Fibroblast of pulmonary artery (primary cell): ENCODE data around the gene AP5B1.

Source experiments
- DNase-seq: peaks from one replicate; pipeline ENCODE4 v3.0.0-alpha.2; 2010; ENCODE audit warnings: low read depth
- H3K4me3 ChIP-seq: replicated peaks from 2 replicates; pipeline ENCODE4 v1.5.1; 2011; ENCODE audit warnings: low read depth, mild to moderate bottlenecking, control low read depth, low read length, moderate library complexity
- TF ChIP-seq, protein P1 (sequence below): IDR thresholded peaks from 2 replicates; pipeline ENCODE4 v1.5.1; 2011; ENCODE audit warnings: mild to moderate bottlenecking, control low read depth, low read length, inconsistent platforms; ENCODE audit errors: missing control alignments

Gene AP5B1

DNA sequence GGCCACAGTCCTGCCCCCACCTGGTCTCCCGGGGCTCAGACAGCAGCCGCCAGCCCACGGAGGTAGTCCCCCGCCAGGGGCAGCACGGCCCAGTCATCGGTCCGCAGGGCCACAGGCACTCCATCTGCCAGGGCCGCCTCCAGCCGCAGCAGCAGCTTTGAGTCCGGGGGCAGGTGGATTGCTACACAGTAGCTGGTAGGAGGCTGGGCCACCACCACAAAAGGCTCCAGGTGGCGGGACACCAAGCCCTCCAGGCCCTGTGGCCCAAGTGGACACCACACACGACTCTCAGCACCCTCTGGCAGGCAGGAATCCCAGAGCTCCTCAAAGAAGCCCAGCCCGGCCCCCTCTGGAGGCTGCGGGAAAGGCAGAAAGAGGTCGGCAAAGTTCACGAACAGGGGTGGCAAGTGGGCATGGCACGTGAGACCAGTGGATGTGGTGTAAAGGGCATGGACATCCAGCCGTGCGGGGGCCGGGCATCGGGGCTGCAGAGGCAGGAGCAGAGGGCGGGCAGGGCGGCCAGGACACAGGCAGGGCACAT lies 2.9 kb downstream of the AP5B1 start:
- TF ChIP-seq, protein P1, sequence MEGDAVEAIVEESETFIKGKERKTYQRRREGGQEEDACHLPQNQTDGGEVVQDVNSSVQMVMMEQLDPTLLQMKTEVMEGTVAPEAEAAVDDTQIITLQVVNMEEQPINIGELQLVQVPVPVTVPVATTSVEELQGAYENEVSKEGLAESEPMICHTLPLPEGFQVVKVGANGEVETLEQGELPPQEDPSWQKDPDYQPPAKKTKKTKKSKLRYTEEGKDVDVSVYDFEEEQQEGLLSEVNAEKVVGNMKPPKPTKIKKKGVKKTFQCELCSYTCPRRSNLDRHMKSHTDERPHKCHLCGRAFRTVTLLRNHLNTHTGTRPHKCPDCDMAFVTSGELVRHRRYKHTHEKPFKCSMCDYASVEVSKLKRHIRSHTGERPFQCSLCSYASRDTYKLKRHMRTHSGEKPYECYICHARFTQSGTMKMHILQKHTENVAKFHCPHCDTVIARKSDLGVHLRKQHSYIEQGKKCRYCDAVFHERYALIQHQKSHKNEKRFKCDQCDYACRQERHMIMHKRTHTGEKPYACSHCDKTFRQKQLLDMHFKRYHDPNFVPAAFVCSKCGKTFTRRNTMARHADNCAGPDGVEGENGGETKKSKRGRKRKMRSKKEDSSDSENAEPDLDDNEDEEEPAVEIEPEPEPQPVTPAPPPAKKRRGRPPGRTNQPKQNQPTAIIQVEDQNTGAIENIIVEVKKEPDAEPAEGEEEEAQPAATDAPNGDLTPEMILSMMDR, result no peak
- DNase-seq, result no peak
- no peak overlapping the region for H3K4me3 ChIP-seq

DNA sequence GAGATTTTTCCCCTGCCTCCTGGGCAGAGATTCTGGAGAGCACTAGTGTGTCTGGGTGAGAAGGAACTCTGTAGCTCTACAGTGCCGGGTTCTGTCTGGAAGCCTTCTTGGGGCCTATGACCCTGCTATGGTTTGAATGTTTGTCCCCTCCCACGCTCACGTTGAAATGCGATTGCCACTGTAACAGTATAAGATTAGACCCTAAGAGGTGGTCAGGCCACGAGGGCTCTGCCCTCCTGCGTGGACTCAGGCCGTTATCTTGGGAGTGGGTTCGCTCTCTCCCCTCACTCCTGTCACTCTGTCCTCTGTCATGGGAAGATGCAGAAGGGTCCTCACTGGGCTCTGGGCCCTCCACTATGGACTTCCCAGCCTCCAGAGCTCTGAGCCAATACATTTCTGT lies 3.5 kb downstream of the AP5B1 start:
- no peak for DNase-seq
- no peak overlapping the region for H3K4me3 ChIP-seq
- TF ChIP-seq, protein P1, result no peak

DNA sequence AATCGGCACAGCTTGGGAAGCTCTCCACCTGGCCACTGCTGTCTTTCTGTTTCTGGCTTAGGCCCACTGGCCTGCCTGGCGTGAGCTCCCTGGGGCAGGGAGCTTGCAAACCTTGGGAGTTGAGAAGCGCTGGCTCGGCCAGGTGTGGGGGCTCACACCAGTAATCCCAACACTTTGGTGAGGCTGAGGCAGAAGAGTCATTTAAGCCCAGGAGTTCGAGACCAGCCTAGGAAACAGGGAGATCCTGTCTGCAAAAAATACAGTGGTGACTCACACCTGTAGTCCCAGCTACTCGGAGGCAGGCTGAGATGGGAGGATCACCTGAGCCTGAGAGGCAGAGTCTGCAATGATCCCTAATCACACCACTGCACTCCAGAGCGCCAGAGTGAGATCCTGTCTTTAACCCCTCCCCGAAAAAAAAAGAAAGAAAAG lies 4.0 kb downstream of the AP5B1 start:
- no peak for DNase-seq
- no peak overlapping the region for H3K4me3 ChIP-seq
- TF ChIP-seq, protein P1, result no peak

DNA sequence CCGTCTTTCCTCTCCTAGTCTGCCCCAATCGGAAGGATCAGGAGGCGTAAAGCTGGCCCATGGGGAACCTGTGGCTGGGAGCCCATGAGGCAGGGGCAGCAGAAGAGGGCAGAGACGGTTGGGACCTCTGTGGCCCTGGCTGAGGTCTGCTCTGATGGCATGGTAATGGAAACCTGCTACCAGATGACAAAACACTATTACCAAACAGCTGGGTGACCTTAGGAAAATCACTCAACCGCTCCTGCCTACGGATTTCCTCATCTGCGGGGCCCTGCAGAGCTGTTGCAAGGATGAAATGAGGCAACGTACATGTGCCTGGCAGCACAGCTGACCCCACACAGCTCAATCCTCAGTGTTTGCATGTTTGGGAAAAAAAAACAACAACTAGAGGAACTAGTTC lies 4.6 kb downstream of the AP5B1 start:
- no peak overlapping the region for H3K4me3 ChIP-seq
- DNase-seq, result peak; percentile 40
- TF ChIP-seq, protein P1, result no peak

DNA sequence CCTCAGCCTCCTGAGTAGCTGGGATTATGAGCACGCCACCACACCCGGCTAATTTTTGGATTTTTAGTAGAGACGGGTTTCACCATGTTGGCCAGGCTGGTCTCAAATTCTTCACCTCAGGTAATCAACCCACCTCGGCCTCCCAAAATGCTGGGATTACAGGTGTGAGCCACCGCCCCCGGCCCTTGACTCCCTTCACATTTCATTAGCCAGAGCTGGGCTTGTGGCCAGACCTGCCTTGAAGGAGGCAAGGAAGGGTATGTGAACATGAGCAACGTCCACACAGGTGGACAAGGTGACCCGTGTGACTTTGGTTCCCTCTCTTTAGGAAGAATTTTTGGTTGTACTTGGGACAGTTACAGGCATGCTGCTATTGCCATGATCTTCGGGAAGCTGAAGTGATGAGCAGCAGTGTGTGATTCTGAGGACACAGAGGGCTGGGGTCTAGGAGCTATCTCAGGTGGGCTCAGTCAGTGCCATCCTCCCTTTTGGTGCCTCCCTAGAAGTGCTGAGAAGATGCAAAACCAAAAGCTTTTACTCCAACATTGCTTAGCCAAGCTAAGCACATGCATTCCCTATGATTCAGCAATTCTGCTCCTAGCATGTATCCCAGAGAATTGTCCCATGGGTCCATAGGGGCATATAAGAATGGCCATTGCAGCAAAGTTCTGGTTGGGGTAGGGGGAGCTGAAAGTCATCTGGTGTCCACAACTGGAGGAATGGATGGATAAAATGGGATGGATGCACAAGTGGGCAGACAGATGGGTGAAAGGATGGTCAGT lies 6.1 kb downstream of the AP5B1 start:
- TF ChIP-seq, protein P1, result no peak
- no peak overlapping the region for H3K4me3 ChIP-seq
- DNase-seq, result no peak

DNA sequence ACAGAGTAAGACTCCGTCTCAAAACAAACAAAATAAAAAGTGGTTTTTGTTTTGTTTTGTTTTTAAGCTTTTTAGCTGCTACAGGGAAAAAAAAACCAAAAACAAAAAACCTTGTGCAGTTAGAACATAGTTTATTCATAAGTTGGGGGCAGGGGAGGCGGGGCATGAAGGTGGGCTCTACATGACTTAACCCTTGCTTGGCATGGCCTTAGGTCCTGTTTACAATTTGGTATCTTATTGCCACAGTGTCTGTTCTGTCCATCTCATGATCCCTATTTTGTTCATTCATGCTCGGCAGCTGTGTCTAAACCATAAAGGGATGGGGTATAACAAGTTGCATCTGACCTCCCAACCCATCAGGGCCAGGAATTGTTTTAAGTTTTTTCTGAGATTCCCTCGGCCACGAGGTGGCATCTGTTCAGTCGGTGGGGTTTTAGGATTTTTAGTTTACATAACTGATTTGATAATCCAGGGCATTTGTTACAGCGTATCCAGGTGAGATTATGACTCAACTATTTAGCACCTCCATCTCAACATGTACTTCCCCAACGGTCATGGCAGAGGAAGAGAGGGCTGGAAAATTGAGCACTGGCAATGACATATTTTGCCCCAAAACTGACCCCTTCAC lies 6.9 kb downstream of the AP5B1 start:
- no peak overlapping the region for H3K4me3 ChIP-seq
- TF ChIP-seq, protein P1, result peak; percentile 6
- no peak for DNase-seq
